ENCODE results near the gene SNAPC4.

DNA sequence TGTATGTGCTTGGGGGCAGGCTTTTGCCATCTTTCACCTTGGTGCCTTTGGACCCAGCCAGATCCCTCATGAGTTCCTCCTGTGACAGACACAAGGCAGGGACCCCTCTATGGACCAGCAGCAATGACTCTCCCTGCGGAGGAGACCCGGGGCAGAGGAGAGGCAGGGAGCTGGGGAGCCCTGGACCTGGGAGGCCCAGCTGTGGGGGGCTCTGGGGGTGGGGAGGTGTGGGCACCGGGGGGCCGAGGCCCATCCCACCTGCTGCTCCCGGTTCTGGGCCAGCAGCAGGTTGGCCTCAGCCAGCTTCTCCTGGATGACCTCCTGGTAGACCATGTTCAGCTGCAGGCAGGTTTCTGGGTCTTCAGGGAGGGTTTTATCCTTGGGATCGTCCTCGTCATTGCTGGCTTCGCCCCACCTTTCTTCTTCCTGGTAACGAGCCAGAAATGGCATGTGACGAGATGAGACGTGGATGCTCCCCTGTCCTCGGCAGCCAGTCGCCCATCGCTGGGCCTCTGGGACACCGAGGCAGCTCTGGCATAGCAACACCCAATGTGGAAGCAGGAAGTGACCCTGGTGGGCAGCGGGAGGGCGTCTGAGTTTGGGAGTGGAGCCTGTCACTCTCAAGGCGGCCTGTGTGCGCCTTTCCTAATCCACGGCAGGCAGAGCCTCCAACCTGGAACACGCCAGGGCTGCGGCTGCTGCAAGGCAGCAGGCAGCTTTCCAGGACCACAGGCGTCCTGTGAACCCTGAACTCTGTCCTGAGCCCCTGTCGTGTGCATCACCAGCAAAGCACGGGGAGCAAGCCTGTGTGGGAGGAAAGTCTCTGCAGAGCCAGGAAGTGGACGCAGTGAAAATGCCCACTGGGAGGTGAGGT is 4.4 kb downstream of the SNAPC4 start:
- TF ChIP-seq, protein P1, sequence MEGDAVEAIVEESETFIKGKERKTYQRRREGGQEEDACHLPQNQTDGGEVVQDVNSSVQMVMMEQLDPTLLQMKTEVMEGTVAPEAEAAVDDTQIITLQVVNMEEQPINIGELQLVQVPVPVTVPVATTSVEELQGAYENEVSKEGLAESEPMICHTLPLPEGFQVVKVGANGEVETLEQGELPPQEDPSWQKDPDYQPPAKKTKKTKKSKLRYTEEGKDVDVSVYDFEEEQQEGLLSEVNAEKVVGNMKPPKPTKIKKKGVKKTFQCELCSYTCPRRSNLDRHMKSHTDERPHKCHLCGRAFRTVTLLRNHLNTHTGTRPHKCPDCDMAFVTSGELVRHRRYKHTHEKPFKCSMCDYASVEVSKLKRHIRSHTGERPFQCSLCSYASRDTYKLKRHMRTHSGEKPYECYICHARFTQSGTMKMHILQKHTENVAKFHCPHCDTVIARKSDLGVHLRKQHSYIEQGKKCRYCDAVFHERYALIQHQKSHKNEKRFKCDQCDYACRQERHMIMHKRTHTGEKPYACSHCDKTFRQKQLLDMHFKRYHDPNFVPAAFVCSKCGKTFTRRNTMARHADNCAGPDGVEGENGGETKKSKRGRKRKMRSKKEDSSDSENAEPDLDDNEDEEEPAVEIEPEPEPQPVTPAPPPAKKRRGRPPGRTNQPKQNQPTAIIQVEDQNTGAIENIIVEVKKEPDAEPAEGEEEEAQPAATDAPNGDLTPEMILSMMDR (IDR thresholded peaks at IDR 0.05) = no peak
- TF ChIP-seq POLR2AphosphoS5 (IDR thresholded peaks at IDR 0.05; ENCODE audit: insufficient read depth in 1 of 2, low read depth in 1 of 2) (no peak), POLR2A (IDR thresholded peaks at IDR 0.05) (no peak)

Measured in vagina (tissue), 2 donors.